Gastroesophageal sphincter (tissue), 3 donors: ENCODE data around the gene IKZF5.

Experiments
- POLR2A ChIP-seq, 2 donors: fragments of 450-650 bp; IDR thresholded peaks; one replicate each; pipeline ENCODE4 v1.6.1; 2017; ENCODE audit warnings: antibody characterized with exemption in 2 of 2, mild to moderate bottlenecking in 2 of 2, moderate library complexity in 1 of 2
- POLR2AphosphoS5 ChIP-seq: sonication (generic); formaldehyde crosslinking; IDR thresholded peaks from one replicate; pipeline ENCODE4 v1.6.1; 2017; ENCODE audit warnings: antibody characterized with exemption
- TF ChIP-seq, protein P1 (sequence below), 4 experiments: fragments of 200-600 bp in 2 of 4; fragments of 450-650 bp in 2 of 4; sonication (generic) in 1 of 4; IDR thresholded peaks; one replicate each; pipeline ENCODE4 v1.5.1; 2017 to 2019; ENCODE audit warnings: antibody characterized with exemption in 4 of 4, mild to moderate bottlenecking in 2 of 4, moderate library complexity in 2 of 4

GRCh38 chr10:123019264-123019663, 10.7 kb upstream of the IKZF5 start:
- TF ChIP-seq, protein P1, sequence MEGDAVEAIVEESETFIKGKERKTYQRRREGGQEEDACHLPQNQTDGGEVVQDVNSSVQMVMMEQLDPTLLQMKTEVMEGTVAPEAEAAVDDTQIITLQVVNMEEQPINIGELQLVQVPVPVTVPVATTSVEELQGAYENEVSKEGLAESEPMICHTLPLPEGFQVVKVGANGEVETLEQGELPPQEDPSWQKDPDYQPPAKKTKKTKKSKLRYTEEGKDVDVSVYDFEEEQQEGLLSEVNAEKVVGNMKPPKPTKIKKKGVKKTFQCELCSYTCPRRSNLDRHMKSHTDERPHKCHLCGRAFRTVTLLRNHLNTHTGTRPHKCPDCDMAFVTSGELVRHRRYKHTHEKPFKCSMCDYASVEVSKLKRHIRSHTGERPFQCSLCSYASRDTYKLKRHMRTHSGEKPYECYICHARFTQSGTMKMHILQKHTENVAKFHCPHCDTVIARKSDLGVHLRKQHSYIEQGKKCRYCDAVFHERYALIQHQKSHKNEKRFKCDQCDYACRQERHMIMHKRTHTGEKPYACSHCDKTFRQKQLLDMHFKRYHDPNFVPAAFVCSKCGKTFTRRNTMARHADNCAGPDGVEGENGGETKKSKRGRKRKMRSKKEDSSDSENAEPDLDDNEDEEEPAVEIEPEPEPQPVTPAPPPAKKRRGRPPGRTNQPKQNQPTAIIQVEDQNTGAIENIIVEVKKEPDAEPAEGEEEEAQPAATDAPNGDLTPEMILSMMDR (IDR thresholded peaks at IDR 0.05), result no peak
- TF ChIP-seq POLR2A (IDR thresholded peaks at IDR 0.05) (no peak), POLR2AphosphoS5 (no peak)
